IMR-90 (cell line): ENCODE measurements around the gene TTC3. TPM values are rescaled to one million over a fixed set of nuclear protein-coding genes. Genes with fewer than 3 reads are reported as not detected.

Experiments
- ATAC-seq: fragments of 200-7000 bp; cut with Tn5 transposase; 2 replicates; pipeline ENCODE4 v1.9.1; 2020; ENCODE audit warnings: low read depth, mild to moderate bottlenecking, moderate library complexity
- BruUV-seq: library from RNA; stranded (reverse); fragments of 400-500 nt; replicated peaks from 2 replicates; lab custom pipeline; 2021; lab: Mats Ljungman, UMichigan
- CTCF ChIA-PET: fragments of 300-600 bp; formaldehyde crosslinking; extraction: SDS; loops from one replicate; lab custom pipeline; 2021; ENCODE audit warnings: antibody characterized with exemption; lab: Yijun Ruan, JAX
- POLR2A ChIA-PET: fragments of 300-600 bp; sonication (Branson Sonifier 250); formaldehyde crosslinking; loops from one replicate; lab custom pipeline; 2022; ENCODE audit warnings: antibody characterized with exemption; ENCODE audit not compliant: unreplicated experiment; lab: Charles Lee
- DNase-seq: peaks from one replicate; pipeline ENCODE4 v3.0.0; 2013
- H2AFZ ChIP-seq: replicated peaks from 2 replicates; pipeline ENCODE3; 2013; ENCODE audit warnings: low read length, mild to moderate bottlenecking; ENCODE audit not compliant: poor library complexity
- H2AK5ac ChIP-seq: 2 replicates; pipeline ENCODE4 v1.6.1; 2013; ENCODE audit warnings: low read depth, low read length, inconsistent platforms
- H2AK9ac ChIP-seq: replicated peaks from 2 replicates; pipeline ENCODE3; 2013; ENCODE audit warnings: mild to moderate bottlenecking, low read depth, low read length, moderate library complexity; ENCODE audit not compliant: poor library complexity
- H2BK120ac ChIP-seq: 2 replicates; pipeline ENCODE4 v1.6.1; 2013; ENCODE audit warnings: low read depth, low read length, inconsistent platforms
- H2BK15ac ChIP-seq: 3 replicates; pipeline ENCODE4 v1.6.1; 2013; ENCODE audit warnings: low read depth, low read length, inconsistent platforms
- H2BK20ac ChIP-seq: 2 replicates; pipeline ENCODE4 v1.6.1; 2013; ENCODE audit warnings: low read depth, mild to moderate bottlenecking, inconsistent platforms, low read length, moderate library complexity
- H2BK5ac ChIP-seq: 2 replicates; pipeline ENCODE4 v1.6.1; 2013; ENCODE audit warnings: mild to moderate bottlenecking, low read depth, low read length, inconsistent platforms; ENCODE audit not compliant: poor library complexity, severe bottlenecking
- H3K14ac ChIP-seq: replicated peaks from 2 replicates; pipeline ENCODE4 v1.6.1; 2013; ENCODE audit warnings: low read depth, low read length, inconsistent platforms
- H3K18ac ChIP-seq: 2 replicates; pipeline ENCODE4 v1.6.1; 2013; ENCODE audit warnings: low read depth, low read length, control low read depth
- H3K23ac ChIP-seq: 2 replicates; pipeline ENCODE4 v1.6.1; 2013; ENCODE audit warnings: low read depth, low read length, inconsistent platforms
- H3K27ac ChIP-seq: 2 replicates; pipeline ENCODE4 v1.5.1; 2013; ENCODE audit warnings: mild to moderate bottlenecking, control low read depth, low read length; ENCODE audit not compliant: insufficient read depth
- H3K27me3 ChIP-seq: 2 replicates; pipeline ENCODE4 v1.6.1; 2013; ENCODE audit warnings: low read length; ENCODE audit not compliant: control insufficient read depth, insufficient read depth
- H3K36me3 ChIP-seq: 2 replicates; pipeline ENCODE4 v1.6.1; 2013; ENCODE audit warnings: low read length, mixed read lengths; ENCODE audit not compliant: control insufficient read depth, insufficient read depth
- H3K4ac ChIP-seq: 2 replicates; pipeline ENCODE4 v1.6.1; 2013; ENCODE audit warnings: low read depth, low read length, inconsistent platforms
- H3K4me1 ChIP-seq: 2 replicates; pipeline ENCODE4 v1.6.1; 2013; ENCODE audit warnings: low read length, mixed read lengths; ENCODE audit not compliant: control insufficient read depth, insufficient read depth
- H3K4me2 ChIP-seq: 2 replicates; pipeline ENCODE4 v1.6.1; 2013; ENCODE audit warnings: low read depth, mild to moderate bottlenecking, control low read depth, low read length, moderate library complexity
- H3K4me3 ChIP-seq: 2 replicates; pipeline ENCODE4 v1.5.1; 2013; ENCODE audit warnings: low read depth, mild to moderate bottlenecking, control low read depth, low read length, moderate library complexity; ENCODE audit not compliant: insufficient read depth
- H3K56ac ChIP-seq: 2 replicates; pipeline ENCODE4 v1.6.1; 2013; ENCODE audit warnings: low read length, inconsistent platforms; ENCODE audit not compliant: insufficient read depth; ENCODE audit errors: extremely low read depth
- H3K79me1 ChIP-seq, 2 experiments: 2 replicates each; pipeline ENCODE4 v1.6.1; 2013; ENCODE audit warnings: low read length in 2 of 2, inconsistent platforms in 1 of 2, low read depth in 1 of 2
- H3K9ac ChIP-seq: 2 replicates; pipeline ENCODE4 v1.6.1; 2013; ENCODE audit warnings: low read depth, low read length, control low read depth
- H3K9me1 ChIP-seq: 2 replicates; pipeline ENCODE4 v1.6.1; 2013; ENCODE audit warnings: low read length, inconsistent platforms; ENCODE audit not compliant: insufficient read depth
- H3K9me3 ChIP-seq: 2 replicates; pipeline ENCODE4 v1.6.1; 2013; ENCODE audit warnings: low read length; ENCODE audit not compliant: control insufficient read depth, insufficient read depth
- H4K20me1 ChIP-seq: 2 replicates; pipeline ENCODE4 v1.6.1; 2013; ENCODE audit warnings: low read length, inconsistent platforms; ENCODE audit not compliant: insufficient read depth
- H4K5ac ChIP-seq: 2 replicates; pipeline ENCODE4 v1.6.1; 2013; ENCODE audit warnings: mild to moderate bottlenecking, low read depth, low read length, control low read depth
- H4K8ac ChIP-seq, 2 experiments: 2 replicates each; pipeline ENCODE4 v1.6.1; 2013; ENCODE audit warnings: low read depth in 2 of 2, low read length in 2 of 2, control low read depth in 1 of 2, inconsistent platforms in 1 of 2
- H4K91ac ChIP-seq: 2 replicates; pipeline ENCODE4 v1.6.1; 2013; ENCODE audit warnings: low read depth, low read length, inconsistent platforms; ENCODE audit not compliant: insufficient read depth
- CEBPB ChIP-seq: IDR thresholded peaks from 2 replicates; pipeline ENCODE4 v1.6.1; 2012; ENCODE audit warnings: low read depth, low read length, improper control_type of control experiment
- CTCF ChIP-seq: conservative IDR thresholded peaks from 2 replicates; pipeline ENCODE4 v1.5.1; 2012; ENCODE audit warnings: mild to moderate bottlenecking, low read depth, low read length, improper control_type of control experiment
- MAZ ChIP-seq: IDR thresholded peaks from 2 replicates; pipeline ENCODE4 v1.6.1; 2012; ENCODE audit warnings: low read depth, mild to moderate bottlenecking, low read length, improper control_type of control experiment, moderate library complexity, borderline replicate concordance
- POLR2A ChIP-seq: IDR thresholded peaks from 2 replicates; pipeline ENCODE4 v1.6.1; 2012; ENCODE audit warnings: mild to moderate bottlenecking, low read depth, low read length
- RAD21 ChIP-seq: IDR thresholded peaks from 2 replicates; pipeline ENCODE4 v1.6.1; 2012; ENCODE audit warnings: low read length, improper control_type of control experiment
- RFX5 ChIP-seq: IDR thresholded peaks from 2 replicates; pipeline ENCODE4 v1.8.0; 2012; ENCODE audit warnings: low read depth, mild to moderate bottlenecking, low read length, moderate library complexity
- USF2 ChIP-seq: fragments of 150-350 bp; IDR thresholded peaks from 2 replicates; pipeline ENCODE4 v1.6.1; 2017; ENCODE audit warnings: mild to moderate bottlenecking, antibody characterized with exemption, low read length, low read depth
- WGBS, 2 experiments: methylation state at CpG; one replicate each; pipeline versions ENCODE4 v1.1.5 to v1.1.7; 2013; ENCODE audit warnings: missing lambda C conversion rate in 2 of 2; ENCODE audit not compliant: insufficient read length in 1 of 2; ENCODE audit errors: extremely low coverage in 2 of 2; 5-methylcytosine and 5-hydroxymethylcytosine counted together
- dilution Hi-C: fragments of 300-500 bp; cut with HindIII; formaldehyde crosslinking; loops from one replicate; pipeline ENCODE4 v1.14.3; 2018; ENCODE audit warnings: low sequenced_read_pairs; ENCODE audit not compliant: unreplicated experiment
- in situ Hi-C: fragments of 300-500 bp; cut with MboI; formaldehyde crosslinking; loops from 3 replicates; pipeline ENCODE4 v1.14.3; 2019; ENCODE audit warnings: low sequenced_read_pairs, inconsistent platforms, mixed read lengths
- intact Hi-C: fragments of 100-400 bp; cut with micrococcal nuclease; formaldehyde crosslinking; loops from 2 replicates; pipeline ENCODE4 v1.10.0; 2022
- polyA plus RNA-seq, 3 experiments: library from polyadenylated mRNA; depleted of rRNA; stranded (reverse); fragments of >200 nt; gene quantifications; 2 replicates each; pipeline ENCODE4 v1.2.3, GENCODE V29; 2012; ENCODE audit warnings: low replicate concordance in 1 of 3
- total RNA-seq: library from RNA; depleted of rRNA; stranded (reverse); fragments of >200 nt; gene quantifications from 2 replicates; pipeline ENCODE4 v1.2.3, GENCODE V29; 2012

TTC3 gene
- total and polyA plus RNA-seq, 2 of the 4 experiments (the other 2 are of a cell fraction), result 96.7 to 293 TPM

DNA sequence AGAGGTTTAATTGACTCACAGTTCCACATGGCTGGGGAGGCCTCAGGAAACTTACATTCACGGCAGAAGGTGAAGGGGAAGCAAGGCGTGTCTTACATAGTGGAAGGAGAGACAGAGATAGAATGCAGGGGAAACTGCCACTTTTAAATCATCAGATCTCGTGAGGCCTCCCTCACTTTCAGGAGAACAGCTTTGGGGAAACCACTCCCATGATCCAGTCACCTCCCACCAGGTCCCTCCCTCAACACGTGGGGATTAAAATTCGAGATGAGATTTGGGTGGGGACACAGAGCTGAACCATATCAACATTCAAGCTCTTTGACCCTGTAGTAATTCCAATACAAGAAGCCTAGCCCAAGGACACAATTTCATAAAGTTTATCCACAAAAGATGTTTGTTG, 13.9 kb upstream of the TTC3 start:
- peak overlapping the region; percentile 68 for H2BK20ac ChIP-seq
- no peak overlapping the region for H2AK5ac ChIP-seq
- WGBS, 2 experiments, result no CpG with 5 or more reads among the region's 5 CpGs
- peaks cover 4% of the 10 kb centered on the region; the same call in 1 of the 2 replicates for H4K20me1 ChIP-seq
- no peak overlapping the region for H4K8ac ChIP-seq
- H3K4me1 ChIP-seq, result peaks cover 12% of the 10 kb centered on the region
- no peaks in the 10 kb centered on the region for H3K9me3 ChIP-seq
- in situ Hi-C loops (no loop called here), intact Hi-C loops (no loop called here), dilution Hi-C loops (no loop called here)
- no peak overlapping the region for H4K5ac ChIP-seq
- H3K56ac ChIP-seq, result no peak overlapping the region
- ATAC-seq (no peak), DNase-seq (no peak)
- ChIA-PET CTCF (no interaction called here), POLR2A (no interaction called here)
- H3K14ac ChIP-seq, result no peak overlapping the region
- no TSS peak for BruUV-seq
- H2AFZ ChIP-seq, result no peak overlapping the region
- TF ChIP-seq RAD21 (no peak), MAZ (no peak), CEBPB (no peak), USF2 (no peak), POLR2A (no peak), RFX5 (no peak), CTCF (no peak)
- H3K4me3 ChIP-seq, result no peak overlapping the region
- H2BK5ac ChIP-seq, result no peak overlapping the region
- no peak overlapping the region for H3K27ac ChIP-seq
- no peak overlapping the region for H2AK9ac ChIP-seq
- H3K4ac ChIP-seq, result peak overlapping the region; percentile 33; the same call in 1 of the 2 replicates
- H3K23ac ChIP-seq, result no peak overlapping the region
- no peak overlapping the region for H4K91ac ChIP-seq
- H3K27me3 ChIP-seq, result no peaks in the 10 kb centered on the region
- H3K9me1 ChIP-seq, result peaks cover 12% of the 10 kb centered on the region
- peaks cover 0 to 4% of the 10 kb centered on the region in 2 experiments; a peak in 1 of 4 replicates for H3K79me1 ChIP-seq
- H3K18ac ChIP-seq, result peak overlapping the region; percentile 40; the same call in 1 of the 2 replicates
- no peaks in the 10 kb centered on the region for H3K36me3 ChIP-seq
- no peak overlapping the region for H3K9ac ChIP-seq
- no peak overlapping the region for H3K4me2 ChIP-seq
- H2BK15ac ChIP-seq, result peak overlapping the region; percentile 88; the same call in 1 of the 3 replicates
- no peak overlapping the region for H2BK120ac ChIP-seq
